Measurements from ENCODE around the gene APBB1. TPM values are rescaled to one million over a fixed set of nuclear protein-coding genes. Genes with fewer than 3 reads are reported as not detected.
"Not testable (repeated sequence)": the region's sequence is repeated elsewhere in the genome, so short reads cannot be mapped to it uniquely, and the experiment has no call there.

The APBB1 gene
- polyA plus RNA-seq, 3 donors: 15.9 to 23.4 (median 23.0) TPM

- WGBS, 3 donors: 53 to 66% (median 64%) methylated on average over 3 of the region's 3 CpGs
- no peak overlapping the region for H3K27ac ChIP-seq (ENCODE audit: low read depth, low read length)
These were observed 21.3 kb downstream of the APBB1 start for GRCh38 chr11:6397636-6398035.

DNA sequence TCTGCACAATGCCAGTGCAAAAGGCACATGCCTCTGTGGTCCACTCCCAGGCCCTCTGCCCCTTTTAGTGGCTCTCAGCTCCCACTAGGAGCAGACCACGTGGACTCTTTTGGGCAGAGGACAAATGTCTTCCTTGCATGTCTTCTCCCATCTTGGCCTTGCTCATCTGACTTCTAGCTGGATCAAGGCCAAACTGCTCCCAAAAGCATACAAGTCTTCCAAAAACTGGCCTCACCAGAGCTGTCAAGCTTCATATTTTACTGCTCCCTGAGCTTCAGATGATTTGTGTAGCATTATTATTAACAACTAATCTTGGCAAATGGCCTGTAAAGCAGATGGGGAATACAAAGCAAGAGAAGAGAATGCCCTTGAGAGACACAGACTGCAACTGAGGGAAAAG, 21.7 kb downstream of the APBB1 start:
- WGBS, 3 donors: 40 to 79% (median 47%) methylated on average over 1 of the region's 1 CpG

GRCh38 chr11:6395470-6396060, 23.3 kb downstream of the APBB1 start:
- H3K27ac ChIP-seq (ENCODE audit: low read depth, low read length): no peak overlapping the region
- WGBS, 3 donors: 82 to 94% (median 88%) methylated on average over 14 to 16 of the region's 16 CpGs

More for the DNA sequence above, 21.7 kb downstream of the APBB1 start:
- H3K27ac ChIP-seq (ENCODE audit: low read depth, low read length): no peak overlapping the region

- no peak overlapping the region for H3K27ac ChIP-seq (ENCODE audit: low read depth, low read length)
- WGBS, 3 donors: 64 to 92% (median 86%) methylated on average over 16 of the region's 16 CpGs
These were observed 24.8 kb downstream of the APBB1 start for GRCh38 chr11:6393989-6394670.

DNA sequence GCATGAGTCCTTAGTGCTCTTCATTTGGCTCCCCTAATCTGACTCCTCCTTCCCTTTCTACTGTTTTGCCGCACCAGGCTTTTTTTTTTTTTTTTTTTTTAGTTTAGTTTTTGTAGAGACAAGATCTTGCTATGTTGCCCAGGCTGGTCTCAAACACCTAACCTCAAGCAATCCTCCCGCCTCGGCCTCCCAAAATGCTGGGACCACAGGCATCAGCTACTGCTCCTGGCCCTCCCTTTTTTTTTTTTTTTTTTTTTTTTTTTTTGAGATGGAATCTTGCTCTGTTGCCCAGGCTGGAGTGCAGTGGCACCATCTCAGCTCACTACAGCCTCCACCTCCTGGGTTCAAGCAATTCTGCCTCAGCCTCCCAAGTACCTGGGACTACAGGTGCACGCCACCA, 26.6 kb downstream of the APBB1 start:
- WGBS, 3 donors: 95 to 96% (median 96%) methylated on average over 3 to 4 of the region's 4 CpGs
- H3K27ac ChIP-seq (ENCODE audit: low read depth, low read length): not testable (repeated sequence)

DNA sequence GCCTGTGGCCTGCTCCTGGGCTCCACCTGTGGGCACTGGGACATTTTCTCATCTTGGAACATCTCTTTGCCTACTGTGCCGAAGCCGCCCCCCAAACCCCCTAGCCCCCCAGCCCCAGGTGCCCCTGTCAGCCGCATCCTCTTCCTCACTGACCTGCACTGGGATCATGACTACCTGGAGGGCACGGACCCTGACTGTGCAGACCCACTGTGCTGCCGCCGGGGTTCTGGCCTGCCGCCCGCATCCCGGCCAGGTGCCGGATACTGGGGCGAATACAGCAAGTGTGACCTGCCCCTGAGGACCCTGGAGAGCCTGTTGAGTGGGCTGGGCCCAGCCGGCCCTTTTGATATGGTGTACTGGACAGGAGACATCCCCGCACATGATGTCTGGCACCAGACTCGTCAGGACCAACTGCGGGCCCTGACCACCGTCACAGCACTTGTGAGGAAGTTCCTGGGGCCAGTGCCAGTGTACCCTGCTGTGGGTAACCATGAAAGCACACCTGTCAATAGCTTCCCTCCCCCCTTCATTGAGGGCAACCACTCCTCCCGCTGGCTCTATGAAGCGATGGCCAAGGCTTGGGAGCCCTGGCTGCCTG, 27.3 kb downstream of the APBB1 start:
- 95 to 97% (median 95%) methylated on average over 17 to 18 of the region's 18 CpGs for WGBS, 3 donors

DNA sequence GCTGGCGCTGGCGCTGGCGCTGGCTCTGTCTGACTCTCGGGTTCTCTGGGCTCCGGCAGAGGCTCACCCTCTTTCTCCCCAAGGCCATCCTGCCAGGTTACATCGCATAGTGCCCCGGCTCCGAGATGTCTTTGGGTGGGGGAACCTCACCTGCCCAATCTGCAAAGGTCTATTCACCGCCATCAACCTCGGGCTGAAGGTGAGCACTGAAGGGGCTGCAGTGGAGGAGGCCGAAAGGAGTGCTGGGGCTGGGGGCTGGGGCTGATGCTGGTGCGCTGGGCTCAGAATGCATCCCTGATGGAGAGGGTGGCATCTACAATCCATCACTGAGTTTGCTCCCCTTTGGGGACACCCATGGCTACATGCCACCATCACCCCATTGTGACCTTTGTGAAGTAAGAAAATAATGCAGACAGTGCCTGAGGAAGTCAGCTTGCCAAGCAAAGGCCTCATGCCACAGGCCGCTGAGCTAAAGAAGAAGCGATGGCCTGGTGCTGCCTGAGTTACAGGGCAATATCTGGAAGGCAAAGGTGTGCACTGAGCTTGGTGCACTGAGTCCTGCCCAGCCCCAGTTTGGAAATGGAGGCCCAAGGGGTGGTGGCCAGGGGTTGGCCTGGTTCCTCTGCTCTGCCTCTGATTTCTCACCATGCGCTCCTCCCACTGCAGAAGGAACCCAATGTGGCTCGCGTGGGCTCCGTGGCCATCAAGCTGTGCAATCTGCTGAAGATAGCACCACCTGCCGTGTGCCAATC, 28.0 kb downstream of the APBB1 start:
- WGBS, 3 donors: 34 to 39% (median 35%) methylated on average over 18 to 19 of the region's 19 CpGs
- no peak overlapping the region for H3K27ac ChIP-seq (ENCODE audit: low read depth, low read length)

More for the DNA sequence above, 27.3 kb downstream of the APBB1 start:
- H3K27ac ChIP-seq (ENCODE audit: low read depth, low read length): no peak overlapping the region

GRCh38 chr11:6389905-6390717, 28.8 kb downstream of the APBB1 start, which contains the start of gene SMPD1:
Gene SMPD1, plus strand, starts transcription at chr11:6390474. Its CDS starts 125 bp downstream, at chr11:6390599.
- no peak within 1 kb of the TSS for H3K27ac ChIP-seq (ENCODE audit: low read depth, low read length)
- WGBS, 3 donors: 1% methylated on average over 45 to 63 of the region's 63 CpGs

- no peak overlapping the region for H3K27ac ChIP-seq (ENCODE audit: low read depth, low read length)
- WGBS, 3 donors: 95 to 98% (median 97%) methylated on average over 1 of the region's 1 CpG
These were observed 30.1 kb downstream of the APBB1 start for GRCh38 chr11:6388748-6389147.

GRCh38 chr11:6387811-6388599, 30.9 kb downstream of the APBB1 start:
- 61 to 72% (median 71%) methylated on average over 12 of the region's 12 CpGs for WGBS, 3 donors
- no peak overlapping the region for H3K27ac ChIP-seq (ENCODE audit: low read depth, low read length)

- no peak overlapping the region for H3K27ac ChIP-seq (ENCODE audit: low read depth, low read length)
- WGBS, 3 donors: 89 to 93% (median 92%) methylated on average over 7 of the region's 7 CpGs
These were observed 33.7 kb downstream of the APBB1 start for GRCh38 chr11:6385046-6385777.

DNA sequence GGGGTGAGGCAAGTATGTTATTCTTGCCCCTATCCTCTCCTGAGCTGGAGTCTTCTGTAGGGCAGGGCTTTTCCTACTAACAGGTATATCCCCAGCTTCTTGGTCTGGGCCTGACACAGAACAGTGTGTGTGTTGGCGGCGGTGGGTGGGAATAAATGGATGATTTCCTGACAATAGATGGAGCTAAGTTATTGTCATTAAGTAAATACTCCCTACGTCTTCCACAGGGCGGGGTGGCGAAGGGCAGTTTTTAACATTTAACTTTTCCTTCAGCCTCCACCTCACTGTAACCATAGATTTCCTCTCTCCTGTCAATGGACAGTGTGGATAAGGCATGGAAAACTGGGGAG, 40.3 kb downstream of the APBB1 start:
- 49 to 67% (median 64%) methylated on average over 5 of the region's 5 CpGs for WGBS, 3 donors
- H3K27ac ChIP-seq (ENCODE audit: low read depth, low read length): no peak overlapping the region

DNA sequence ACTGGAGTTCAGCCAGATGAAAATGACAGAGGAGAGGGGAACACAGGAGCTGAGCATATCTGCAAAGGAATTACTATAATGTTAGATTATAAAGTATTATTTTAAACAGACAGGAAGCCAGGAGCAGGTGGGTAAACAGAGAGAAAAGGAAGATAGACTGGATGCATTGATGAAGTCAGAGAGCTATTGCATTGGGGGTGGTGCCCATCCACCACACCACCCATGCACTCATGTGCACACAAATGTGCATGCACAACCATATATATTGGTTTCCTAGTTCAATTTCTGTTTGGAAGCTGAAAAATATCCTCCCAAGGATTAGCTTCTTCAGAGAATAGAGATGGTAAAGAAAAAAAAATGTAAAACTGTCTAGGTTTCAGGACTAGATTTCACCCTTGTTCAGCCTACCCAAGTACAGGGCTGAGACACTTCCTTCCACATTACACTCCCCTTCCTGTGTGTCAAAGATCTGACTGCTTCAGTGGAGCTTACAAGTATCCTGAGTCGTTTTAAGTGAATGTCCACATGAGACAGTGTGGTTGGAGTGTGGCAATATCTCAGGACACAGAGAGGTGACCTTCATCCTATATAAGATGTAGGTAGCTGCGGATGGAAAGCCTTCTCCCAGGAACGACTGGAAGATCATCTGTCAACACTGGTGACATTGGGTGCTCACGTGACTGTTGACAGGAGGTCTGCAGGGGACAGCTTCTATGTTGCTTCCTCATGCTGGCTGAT, 40.8 kb downstream of the APBB1 start:
- WGBS, 3 donors: 11 to 41% (median 29%) methylated on average over 4 of the region's 4 CpGs
- H3K27ac ChIP-seq (ENCODE audit: low read depth, low read length): no peak overlapping the region

DNA sequence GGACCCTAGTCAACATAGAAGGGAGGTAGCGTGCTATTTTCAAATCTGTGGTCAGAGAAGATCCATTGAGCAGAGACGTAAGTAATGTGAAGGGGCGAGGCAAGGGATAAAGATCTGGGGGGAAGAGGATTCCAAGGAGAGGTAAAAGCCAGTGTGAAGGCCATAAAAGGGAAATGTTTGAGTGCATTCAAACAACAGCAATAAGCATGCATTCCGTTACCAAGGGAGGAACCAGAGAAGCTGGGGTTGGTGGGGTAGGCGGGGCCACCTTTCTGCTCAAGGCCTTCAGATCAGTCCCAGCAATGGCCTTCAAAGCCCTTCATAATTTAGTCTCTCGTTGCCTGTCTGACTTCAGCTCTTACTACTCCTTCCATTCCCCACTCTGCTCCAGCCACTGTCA, 47.1 kb downstream of the APBB1 start:
- no peak overlapping the region for H3K27ac ChIP-seq (ENCODE audit: low read depth, low read length)
- WGBS, 3 donors: 87 to 93% (median 90%) methylated on average over 6 of the region's 6 CpGs

DNA sequence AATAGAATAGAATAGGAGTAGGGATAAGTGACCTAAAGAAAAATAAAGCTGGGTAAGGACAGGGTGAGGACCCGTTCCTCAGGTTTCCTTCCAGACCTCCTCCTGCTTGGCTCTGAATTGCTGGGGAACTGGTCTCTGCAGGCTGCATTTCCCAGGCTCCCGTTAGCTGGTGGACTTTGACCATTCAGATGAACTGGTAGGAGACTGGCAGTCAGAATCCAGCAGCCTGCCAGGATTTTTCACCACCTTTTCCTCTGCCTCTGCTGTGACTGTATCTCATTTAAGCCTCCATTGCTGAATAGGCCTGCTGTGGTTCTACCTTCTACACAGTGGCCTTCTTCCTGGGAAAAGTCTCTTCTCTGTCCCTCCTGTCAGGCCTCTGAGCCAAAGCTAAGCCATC, 53.2 kb downstream of the APBB1 start:
- WGBS, 3 donors: 28 to 94% (median 89%) methylated on average over 2 of the region's 2 CpGs
- no peak overlapping the region for H3K27ac ChIP-seq (ENCODE audit: low read depth, low read length)

- 37 to 74% (median 69%) methylated on average over 6 of the region's 6 CpGs for WGBS, 3 donors
These were observed 55.8 kb downstream of the APBB1 start for GRCh38 chr11:6362873-6363678.

More at GRCh38 chr11:6362873-6363678, 55.8 kb downstream of the APBB1 start:
- no peak overlapping the region for H3K27ac ChIP-seq (ENCODE audit: low read depth, low read length)

All from adipose tissue (tissue), 3 donors.